Panc1 (cell line): Measurements from ENCODE around the gene SDF2L1. TPM values are rescaled to one million over a fixed set of nuclear protein-coding genes. Genes with fewer than 3 reads are reported as not detected.
"Not testable (repeated sequence)": the region's sequence is repeated elsewhere in the genome, so short reads cannot be mapped to it uniquely, and the experiment has no call there.

Source experiments
- ATAC-seq: fragments of 200-7000 bp; cut with Tn5 transposase; 2 replicates; pipeline ENCODE4 v1.9.1; 2020; ENCODE audit warnings: mild to moderate bottlenecking, moderate library complexity
- BruUV-seq: library from RNA; stranded (reverse); fragments of 400-500 nt; replicated peaks from 2 replicates; lab custom pipeline; 2021; lab: Mats Ljungman, UMichigan
- CTCF ChIA-PET: fragments of 300-600 bp; sonication (Branson Sonifier 250); formaldehyde crosslinking; loops from one replicate; lab custom pipeline; 2022; ENCODE audit warnings: antibody characterized with exemption; lab: Charles Lee
- POLR2A ChIA-PET: fragments of 300-600 bp; sonication (Branson Sonifier 250); formaldehyde crosslinking; loops from one replicate; lab custom pipeline; 2022; ENCODE audit warnings: antibody characterized with exemption; lab: Charles Lee
- DNase-seq: peaks from one replicate; pipeline ENCODE4 v3.0.0-alpha.2; 2010; ENCODE audit warnings: low read depth, low spot score
- H3K27ac ChIP-seq: 2 replicates; pipeline ENCODE4 v1.5.1; 2011; ENCODE audit warnings: mild to moderate bottlenecking, low read length, inconsistent platforms
- H3K27me3 ChIP-seq: fragments of 200-500 bp; sonication (Bioruptor generic); 2 replicates; pipeline ENCODE4 v1.6.0; 2014; ENCODE audit warnings: low read length, inconsistent platforms; ENCODE audit not compliant: control insufficient read depth, insufficient read depth
- H3K36me3 ChIP-seq: fragments of 200-500 bp; sonication (Bioruptor generic); 2 replicates; pipeline ENCODE4 v1.5.1; 2014; ENCODE audit warnings: inconsistent platforms, mild to moderate bottlenecking, low read length, moderate library complexity; ENCODE audit not compliant: control insufficient read depth, insufficient read depth
- H3K4me1 ChIP-seq: 2 replicates; pipeline ENCODE4 v1.5.1; 2011; ENCODE audit warnings: inconsistent platforms, mild to moderate bottlenecking, low read length, moderate library complexity; ENCODE audit not compliant: control insufficient read depth, insufficient read depth
- H3K4me3 ChIP-seq, 2 experiments: 2 replicates each; pipeline ENCODE4 v1.5.1; 2011 to 2012; ENCODE audit warnings: low read depth in 2 of 2, low read length in 2 of 2, mild to moderate bottlenecking in 2 of 2, inconsistent platforms in 1 of 2, moderate library complexity in 1 of 2
- H3K9me3 ChIP-seq: fragments of 200-500 bp; sonication (Bioruptor generic); 2 replicates; pipeline ENCODE4 v1.5.1; 2014; ENCODE audit warnings: low read depth, mild to moderate bottlenecking, inconsistent platforms, low read length, moderate library complexity; ENCODE audit not compliant: control insufficient read depth, insufficient read depth
- CTCF ChIP-seq: fragments of 450-650 bp; IDR thresholded peaks from 2 replicates; pipeline ENCODE4 v1.5.1; 2017; ENCODE audit warnings: mild to moderate bottlenecking
- POLR2AphosphoS5 ChIP-seq: IDR thresholded peaks from 2 replicates; pipeline ENCODE4 v1.6.1; 2012; ENCODE audit warnings: mild to moderate bottlenecking, low read depth, low read length, moderate library complexity
- REST ChIP-seq, 2 experiments: IDR thresholded peaks; 2 replicates each; pipeline ENCODE4 v1.6.1; 2011 to 2012; ENCODE audit warnings: low read depth in 2 of 2, control low read depth in 1 of 2, low read length in 1 of 2, mild to moderate bottlenecking in 1 of 2, moderate library complexity in 1 of 2; ENCODE audit not compliant: insufficient read depth in 1 of 2
- SIN3A ChIP-seq: IDR thresholded peaks from 2 replicates; pipeline ENCODE4 v1.6.1; 2012; ENCODE audit warnings: low read depth, mild to moderate bottlenecking, low read length, moderate library complexity, borderline replicate concordance; ENCODE audit not compliant: insufficient read depth
- TCF7L2 ChIP-seq: IDR thresholded peaks from 2 replicates; pipeline ENCODE4 v1.6.1; 2011; ENCODE audit warnings: mild to moderate bottlenecking, low read depth, low read length, inconsistent platforms
- in situ Hi-C: cut with HindIII; loops from 2 replicates; pipeline ENCODE4 v1.10.0; 2016; ENCODE audit warnings: low sequenced_read_pairs, low pct_unique_long_range_greater_than_20kb
- intact Hi-C: fragments of 100-400 bp; cut with micrococcal nuclease; formaldehyde crosslinking; loops from one replicate; pipeline ENCODE4 v1.10.0; 2022; ENCODE audit not compliant: unreplicated experiment
- total RNA-seq: library from RNA; stranded (reverse); gene quantifications from one replicate; pipeline ENCODE4 v1.2.1, GENCODE V29; 2021; ENCODE audit not compliant: unreplicated experiment

SDF2L1 gene
- total RNA-seq, 1 experiment from 2014 or later = 66.0 TPM

GRCh38 chr22:21635771-21636510 lies 6.2 kb upstream of the SDF2L1 start:
- no TSS peak for BruUV-seq
- DNase-seq (no peak), ATAC-seq (no peak)
- CTCF ChIA-PET = no interaction called here
- Histone ChIP-seq H3K27ac (no peak overlapping the region), H3K36me3 (no peaks in the 10 kb centered on the region), H3K4me1 (peaks cover under 1% of the 10 kb centered on the region), H3K9me3 (no peaks in the 10 kb centered on the region), H3K27me3 (no peaks in the 10 kb centered on the region), H3K4me3 (no peak overlapping the region)
- TF ChIP-seq TCF7L2 = no peak
- no peak for TF ChIP-seq SIN3A
- no peak for TF ChIP-seq REST (IDR thresholded peaks at IDR 0.05; ENCODE audit: insufficient read depth in 1 of 2, low read depth in 2 of 2, low read length in 1 of 2)
- TF ChIP-seq CTCF = no peak
- TF ChIP-seq POLR2AphosphoS5 = no peak
- intact Hi-C loops (no loop called here), in situ Hi-C loops (no loop called here)
- POLR2A ChIA-PET = no interaction called here

GRCh38 chr22:21636629-21637218 lies 5.4 kb upstream of the SDF2L1 start:
- Histone ChIP-seq H3K27me3 (no peaks in the 10 kb centered on the region), H3K4me1 (peaks cover 5% of the 10 kb centered on the region; the same call in 1 of the 2 replicates), H3K36me3 (no peaks in the 10 kb centered on the region), H3K4me3 (no peak overlapping the region), H3K27ac (no peak overlapping the region), H3K9me3 (no peaks in the 10 kb centered on the region)
- ATAC-seq (no peak), DNase-seq (no peak)
- CTCF ChIA-PET = no interaction called here
- TF ChIP-seq REST (IDR thresholded peaks at IDR 0.05; ENCODE audit: insufficient read depth in 1 of 2, low read depth in 2 of 2, low read length in 1 of 2) (no peak), TCF7L2 (no peak), CTCF (no peak), POLR2AphosphoS5 (no peak), SIN3A (no peak)
- in situ Hi-C loops = no loop called here
- intact Hi-C loops = no loop called here
- POLR2A ChIA-PET = no interaction called here
- BruUV-seq = no TSS peak

- H3K4me1 ChIP-seq, in situ Hi-C loops, H3K36me3 ChIP-seq, H3K27ac ChIP-seq, BruUV-seq, H3K4me3 ChIP-seq, DNase-seq, POLR2A ChIA-PET, H3K9me3 ChIP-seq, ATAC-seq, intact Hi-C loops, H3K27me3 ChIP-seq, CTCF ChIA-PET: not testable (repeated sequence)
These were observed 4.7 kb upstream of the SDF2L1 start for GRCh38 chr22:21637450-21637849.
